HG03457 (cell line): ENCODE data around the gene LIMS2.

ENCODE experiments used
- ATAC-seq: cut with Tn5 transposase; IDR thresholded peaks from one replicate; pipeline ENCODE4 v1.9.1; 2021; ENCODE audit warnings: moderate number of reproducible peaks; ENCODE audit not compliant: unreplicated experiment

Gene LIMS2

DNA sequence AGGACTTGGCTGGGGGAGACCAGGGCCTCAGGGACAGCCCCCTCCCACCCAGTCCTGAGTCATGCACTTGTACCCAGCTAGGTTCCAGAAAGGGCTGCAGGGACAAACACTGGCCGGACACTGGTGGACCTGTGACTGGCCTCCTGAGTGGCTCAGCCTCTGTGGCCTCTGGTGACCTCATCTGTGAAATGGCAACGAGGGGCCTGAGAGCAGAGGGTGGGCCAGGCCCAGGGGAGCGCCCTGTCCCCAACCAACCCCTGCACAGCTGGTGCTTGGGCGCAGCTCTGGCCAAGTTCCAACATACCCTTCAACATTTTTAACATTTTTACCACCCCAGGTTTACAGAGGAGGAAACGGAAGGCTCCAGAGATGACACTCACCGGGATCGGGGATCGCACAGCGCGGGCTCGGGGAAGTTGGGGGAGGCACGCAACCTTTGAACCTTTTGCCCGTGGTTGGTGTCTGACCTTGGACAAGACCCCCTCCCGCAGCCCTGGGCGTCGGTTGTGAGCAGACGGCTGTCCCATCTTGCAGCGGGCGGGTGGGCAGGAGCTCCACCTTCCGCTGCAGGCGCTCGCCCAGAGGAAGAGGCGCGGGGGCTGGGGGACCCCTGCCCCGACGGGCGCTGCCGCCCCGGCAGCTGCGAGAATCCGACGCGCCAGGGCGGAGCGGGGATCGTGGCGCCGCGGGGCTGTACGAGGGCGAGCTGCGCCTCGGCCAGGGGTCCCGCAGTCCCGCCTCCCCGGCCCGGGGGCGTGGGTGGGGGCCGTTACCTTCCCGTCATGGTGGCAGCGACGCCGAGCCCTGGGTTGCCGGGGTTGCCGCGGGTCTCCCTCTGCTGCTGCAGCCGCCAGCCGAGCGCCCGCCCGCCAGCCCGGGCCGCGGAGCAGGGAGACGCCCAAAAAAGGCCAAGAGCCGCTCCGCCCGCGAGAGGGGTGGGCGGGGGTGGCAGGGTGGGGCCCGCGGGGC lies 805 bp downstream of the LIMS2 start:
- ATAC-seq, result no peak

DNA sequence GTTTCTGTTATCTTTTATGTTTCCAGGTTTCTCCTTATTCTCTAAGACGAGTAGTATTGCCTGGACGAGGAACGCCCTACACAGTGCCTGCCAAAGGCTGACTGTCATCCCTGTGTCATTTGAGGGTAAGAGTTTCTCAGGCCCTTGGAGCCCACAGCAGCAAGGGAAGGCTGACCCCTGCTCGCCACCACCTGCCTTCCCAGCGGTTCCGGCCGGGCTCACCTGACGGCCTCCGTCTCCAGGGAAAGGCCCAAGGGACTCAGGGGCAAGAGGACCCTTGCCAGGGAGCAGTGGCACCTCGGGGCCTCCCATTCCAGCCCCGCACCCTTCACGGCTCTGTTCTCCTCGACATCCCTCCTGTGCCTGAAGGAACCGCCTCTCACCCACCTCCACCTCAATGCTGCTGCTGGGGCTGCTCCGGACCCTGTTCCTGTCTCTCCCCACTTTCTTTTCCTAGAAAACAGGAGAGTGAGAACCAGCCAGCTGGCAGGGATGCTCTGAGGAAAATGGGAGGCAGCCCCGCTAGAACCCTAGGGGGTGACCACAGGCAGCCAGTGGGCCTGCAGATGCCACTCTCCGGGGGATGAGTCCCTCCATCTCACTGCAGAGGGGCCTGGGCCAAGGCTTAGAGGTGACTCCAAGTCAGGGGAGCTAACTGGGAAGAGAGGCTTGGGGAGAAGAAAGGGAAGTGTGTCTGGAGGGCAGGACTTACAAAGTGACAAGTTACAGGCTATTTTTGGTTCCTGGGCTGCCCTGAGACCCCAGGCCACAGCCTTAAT lies 1.9 kb downstream of the LIMS2 start:
- ATAC-seq, result no peak

DNA sequence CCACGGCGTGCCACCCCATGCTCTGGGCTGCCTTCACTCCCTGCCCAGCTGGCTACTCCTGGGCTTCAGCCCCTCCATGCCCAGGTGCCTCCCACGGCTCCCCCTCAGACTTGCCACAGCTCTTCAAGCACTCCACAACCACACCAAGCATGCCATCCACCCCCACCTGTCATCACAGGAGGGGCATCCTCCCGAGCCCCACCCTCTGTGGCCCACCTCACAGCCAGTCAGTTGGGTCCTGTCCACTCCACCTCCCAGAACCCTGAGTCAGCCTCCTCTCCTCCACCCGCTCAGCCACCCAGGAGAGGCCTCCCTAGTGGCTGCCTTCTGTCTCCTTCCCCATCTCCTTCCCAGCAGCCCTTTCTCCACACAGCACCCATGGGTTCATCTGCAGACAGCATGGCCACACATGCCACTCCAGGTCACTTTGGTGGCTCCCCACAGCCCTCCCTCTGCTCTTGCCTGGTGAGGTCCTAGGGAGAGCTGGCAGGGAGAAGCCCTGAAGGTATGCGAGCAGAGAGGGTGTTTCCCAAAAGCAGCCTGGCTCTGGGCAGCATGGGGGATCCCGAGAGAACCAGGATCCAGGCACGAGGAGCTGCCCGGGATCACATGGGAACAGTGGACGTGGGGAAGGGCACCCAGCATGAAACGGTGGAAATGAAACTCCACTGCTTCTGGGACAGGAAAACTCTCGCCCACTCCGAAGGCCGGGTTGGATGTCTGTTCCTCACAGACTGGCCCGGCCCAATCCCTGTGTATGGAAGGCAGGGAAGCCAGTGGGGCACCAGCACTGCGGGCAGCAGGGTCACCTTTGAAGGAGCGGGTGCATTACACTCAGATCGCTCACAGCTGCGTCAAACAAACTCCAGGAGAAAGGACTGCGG lies 2.7 kb downstream of the LIMS2 start:
- no peak for ATAC-seq

DNA sequence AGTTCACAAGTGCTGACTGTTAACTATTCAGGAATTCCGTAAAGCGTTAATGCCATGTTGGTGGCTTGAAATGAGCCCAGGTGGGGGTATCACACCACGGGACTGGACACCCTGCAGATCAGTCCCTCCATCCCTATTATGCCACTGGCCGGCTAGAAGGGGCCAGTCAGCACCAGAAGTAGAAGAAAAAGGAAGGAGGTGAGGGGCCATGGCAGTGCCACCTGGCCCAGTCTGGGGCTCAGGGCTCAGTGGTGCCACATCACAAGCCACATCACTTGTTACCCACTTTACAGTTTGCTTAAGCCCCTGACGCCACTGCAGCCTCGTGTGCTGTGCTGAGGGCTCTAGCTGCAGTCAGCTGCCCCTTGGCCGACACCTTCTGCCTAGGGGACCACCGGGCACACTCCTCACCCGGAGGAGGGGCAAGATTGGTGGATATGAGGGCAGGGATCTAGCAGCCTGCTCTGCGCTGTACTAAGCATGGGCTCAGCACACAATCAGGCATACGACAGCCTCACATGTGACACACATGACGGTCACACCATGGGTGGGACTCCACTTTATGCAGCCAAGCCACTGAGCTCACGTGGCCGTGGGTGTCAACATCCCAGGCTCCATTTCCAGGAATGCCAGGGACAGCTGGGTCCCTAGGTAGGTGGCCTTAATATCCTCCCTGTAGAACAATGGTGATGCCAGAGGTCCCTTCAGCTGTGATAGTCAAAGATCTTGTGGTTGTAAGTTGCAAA lies 3.6 kb downstream of the LIMS2 start:
- ATAC-seq, result no peak

DNA sequence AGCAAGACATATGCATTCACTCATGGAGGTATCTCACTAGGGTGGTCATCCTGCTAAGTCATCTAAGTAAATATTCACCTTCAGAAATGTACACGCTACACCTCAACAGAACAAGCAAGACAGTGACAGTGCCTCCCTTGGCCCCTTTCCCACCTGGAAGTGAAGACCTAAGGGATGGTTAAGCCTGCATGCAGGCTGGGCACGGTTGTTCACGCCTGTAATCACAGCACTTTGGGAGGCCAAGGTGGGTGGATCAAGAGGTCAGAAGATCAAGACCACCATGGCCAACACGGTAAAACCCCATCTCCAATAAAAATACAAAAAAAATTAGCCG lies 4.4 kb downstream of the LIMS2 start:
- no peak for ATAC-seq

DNA sequence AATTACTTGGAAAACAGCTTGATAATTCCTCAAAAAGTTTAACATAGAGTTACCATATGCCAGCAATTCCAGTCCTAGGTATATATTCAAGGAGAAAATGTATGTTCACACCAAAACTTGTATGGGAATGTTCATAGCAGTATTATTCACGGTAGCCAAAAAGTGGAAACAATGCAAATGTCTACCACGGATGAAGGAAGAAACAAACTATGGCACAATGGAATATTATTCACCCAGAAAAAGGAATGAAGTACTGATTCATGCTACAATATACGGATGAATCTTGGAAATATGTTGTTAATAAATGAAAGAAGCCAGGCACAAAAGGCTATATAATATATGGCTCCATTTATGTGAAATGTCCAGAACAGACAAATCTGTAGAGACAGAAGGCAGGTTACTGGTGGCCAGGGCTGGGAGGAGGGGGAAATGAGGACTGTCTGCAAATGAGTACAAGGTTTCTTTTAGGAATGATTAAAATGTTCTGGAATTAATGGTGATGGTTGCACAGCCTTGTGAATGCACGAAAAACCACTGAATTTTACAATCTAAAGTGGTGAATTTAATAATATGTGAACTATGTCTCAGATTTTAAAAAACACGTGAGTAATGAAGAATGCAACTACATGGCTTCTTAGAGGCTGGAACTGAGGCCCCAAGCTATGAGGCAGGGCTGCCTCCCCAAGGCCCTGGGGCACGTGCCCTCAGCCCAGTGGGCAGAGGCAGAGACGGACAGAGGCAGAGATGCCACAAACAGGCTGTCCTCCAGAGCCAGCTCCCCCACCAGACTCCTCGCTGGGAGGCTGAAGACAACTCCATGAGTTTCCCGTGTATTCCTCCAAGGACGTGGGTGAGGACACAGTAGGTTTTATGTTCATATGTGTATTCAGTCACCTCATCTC lies 5.0 kb downstream of the LIMS2 start:
- ATAC-seq, result no peak

DNA sequence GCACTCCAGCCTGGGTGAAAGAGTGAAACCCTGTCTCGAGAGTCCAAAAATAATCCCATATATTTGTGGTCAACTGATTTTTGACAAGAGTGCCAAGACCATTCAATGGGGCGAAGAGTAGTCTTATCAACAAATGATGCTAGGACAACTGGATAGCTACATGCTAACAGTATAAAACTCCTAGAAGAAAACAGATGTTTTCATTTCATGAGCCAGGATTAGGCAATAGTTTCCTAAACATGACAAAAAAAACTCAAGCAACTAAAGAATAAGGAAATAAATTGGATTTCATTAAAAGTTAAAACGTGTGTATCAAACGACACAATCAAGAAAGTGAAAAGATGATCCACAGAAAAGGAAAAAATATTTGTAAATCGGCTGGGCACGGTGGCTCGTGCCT lies 6.3 kb downstream of the LIMS2 start:
- no peak for ATAC-seq

DNA sequence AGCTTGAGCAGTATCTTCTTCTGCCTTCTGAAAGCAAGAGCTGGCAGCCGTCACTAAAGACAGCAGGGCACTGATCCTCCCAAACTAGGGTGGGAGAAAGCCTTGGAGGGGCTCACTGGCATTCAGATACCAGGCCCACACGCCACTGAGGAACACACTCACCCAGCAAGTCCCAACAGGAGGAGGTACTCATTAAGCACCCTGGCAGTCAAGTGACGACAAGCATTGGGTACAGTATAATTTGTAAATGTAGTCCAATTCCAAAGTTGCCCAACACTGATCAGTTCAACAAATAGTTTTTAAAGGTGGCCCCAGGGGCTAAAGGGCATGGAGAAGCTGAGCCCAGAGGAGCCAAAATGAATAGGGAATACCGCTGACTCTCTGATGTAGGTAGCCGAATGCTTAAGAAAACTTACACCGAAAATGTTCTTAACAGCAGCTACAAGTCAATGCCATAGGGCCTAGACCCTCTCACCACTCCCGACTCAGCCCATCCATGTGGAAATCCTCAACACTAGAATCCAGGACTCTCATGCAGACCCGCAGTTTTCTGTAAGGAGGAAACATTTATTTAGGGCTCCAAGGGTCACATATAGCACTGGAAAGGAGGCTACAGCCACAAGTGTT lies 9.9 kb downstream of the LIMS2 start:
- no peak for ATAC-seq

DNA sequence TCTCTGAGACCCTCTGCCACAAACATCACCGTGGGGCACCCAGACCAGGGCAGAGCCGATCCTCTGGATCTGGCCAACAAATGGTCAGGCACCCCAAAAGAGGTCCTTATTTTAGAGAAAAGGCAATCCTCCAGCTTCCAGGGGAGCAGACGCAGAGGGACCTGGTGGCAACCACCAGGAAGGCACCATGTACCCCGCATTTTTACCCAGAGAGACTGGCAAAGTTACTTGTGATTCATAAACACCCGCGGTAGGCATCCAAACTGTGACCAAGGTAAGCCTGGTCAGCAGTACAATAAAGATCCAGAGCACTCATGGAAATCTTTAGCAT lies 10.5 kb downstream of the LIMS2 start:
- ATAC-seq, result no peak

DNA sequence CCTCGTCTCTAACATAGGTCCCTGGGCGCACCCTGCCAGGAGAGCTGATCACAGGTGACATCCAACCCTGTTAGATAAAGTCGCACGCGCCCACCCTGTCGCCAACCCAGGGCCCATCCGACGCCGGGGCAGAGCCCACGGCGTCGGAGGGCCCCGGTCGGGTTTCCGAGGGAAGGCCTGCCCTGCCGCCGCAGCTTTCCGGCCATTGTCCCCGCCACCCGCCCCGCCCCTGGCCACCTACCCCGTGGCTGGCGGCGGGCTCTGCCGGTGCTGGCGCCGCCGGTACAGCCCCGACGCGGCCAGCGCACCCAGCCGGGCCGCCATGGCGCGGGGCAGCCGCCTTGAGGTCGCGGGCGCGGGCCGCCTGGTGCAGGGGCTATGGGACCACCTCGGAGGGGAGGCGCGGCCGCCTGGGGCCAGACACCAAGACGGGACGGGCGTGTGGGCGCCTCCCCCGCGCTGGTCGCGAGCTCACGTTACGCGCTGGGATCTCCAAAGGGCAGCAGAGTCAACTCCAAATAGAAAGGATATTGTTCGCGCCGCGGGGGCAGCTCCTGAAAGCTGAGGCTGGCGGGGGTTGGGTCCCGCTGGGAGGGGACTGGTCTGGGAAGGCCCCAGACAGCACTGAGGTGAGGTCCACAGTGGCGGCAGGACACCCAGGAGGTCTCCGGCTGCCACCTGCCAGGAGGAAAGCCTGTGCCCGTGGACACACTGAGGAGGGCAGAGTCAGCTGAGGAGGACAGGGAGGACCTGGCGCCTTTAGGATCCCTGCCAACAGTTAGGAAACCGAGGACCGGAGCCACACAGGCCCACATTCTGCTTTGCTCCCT lies 11.1 kb downstream of the LIMS2 start:
- ATAC-seq, result no peak

DNA sequence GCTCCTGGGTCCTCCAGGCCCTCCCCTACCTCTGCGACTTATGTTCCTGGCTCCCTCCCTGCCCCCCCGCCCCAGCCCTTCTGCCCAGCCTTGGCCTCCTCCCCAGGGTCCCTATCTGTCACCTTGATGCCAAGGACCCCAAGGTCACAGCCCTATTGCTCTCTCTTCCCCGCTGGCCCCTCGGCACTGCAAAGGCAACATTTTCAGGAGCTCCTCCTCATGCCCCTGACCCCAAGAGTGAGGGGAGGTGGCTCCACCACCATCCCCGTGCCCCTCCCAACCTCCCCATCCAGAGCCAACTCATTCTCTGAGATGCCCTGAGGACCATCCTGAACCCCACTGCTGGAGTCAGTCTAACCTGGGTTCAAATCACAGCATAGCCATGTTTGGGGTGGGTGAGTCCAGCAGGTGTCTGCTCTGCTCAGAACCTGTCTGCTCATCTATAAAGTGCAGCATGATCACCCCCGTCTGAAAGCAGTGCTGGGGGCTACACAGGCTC lies 11.7 kb downstream of the LIMS2 start:
- ATAC-seq, result no peak

DNA sequence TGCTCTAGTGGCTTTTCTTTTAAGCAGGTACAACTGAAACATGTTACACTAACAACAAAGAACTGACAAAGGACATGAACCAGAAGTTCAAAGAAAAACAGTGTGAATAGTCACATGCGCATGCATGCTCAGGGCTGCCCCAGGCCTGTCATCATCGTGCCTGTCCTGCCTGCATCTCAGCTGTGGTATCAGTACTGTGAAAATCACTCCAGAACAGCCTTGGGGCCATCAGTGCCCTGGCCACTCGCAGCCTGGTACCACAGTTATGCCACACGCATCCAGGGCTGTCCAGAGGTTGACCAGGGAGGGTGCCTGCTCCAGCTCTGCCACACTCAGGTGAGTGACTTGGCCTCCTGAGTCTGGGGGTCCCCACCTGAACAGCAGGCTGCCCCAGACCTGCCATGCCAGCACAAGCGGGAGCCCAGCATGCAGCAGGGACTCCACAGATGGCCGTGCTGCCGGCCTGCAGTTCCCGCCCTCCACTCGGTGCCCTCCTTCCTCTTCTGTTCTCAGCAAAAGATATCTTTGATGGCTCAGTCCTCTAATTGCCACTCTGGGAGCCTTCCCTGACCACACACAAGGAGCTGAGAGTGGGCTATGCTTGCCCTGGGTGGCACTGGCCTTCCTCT lies 12.3 kb downstream of the LIMS2 start:
- ATAC-seq, result no peak

DNA sequence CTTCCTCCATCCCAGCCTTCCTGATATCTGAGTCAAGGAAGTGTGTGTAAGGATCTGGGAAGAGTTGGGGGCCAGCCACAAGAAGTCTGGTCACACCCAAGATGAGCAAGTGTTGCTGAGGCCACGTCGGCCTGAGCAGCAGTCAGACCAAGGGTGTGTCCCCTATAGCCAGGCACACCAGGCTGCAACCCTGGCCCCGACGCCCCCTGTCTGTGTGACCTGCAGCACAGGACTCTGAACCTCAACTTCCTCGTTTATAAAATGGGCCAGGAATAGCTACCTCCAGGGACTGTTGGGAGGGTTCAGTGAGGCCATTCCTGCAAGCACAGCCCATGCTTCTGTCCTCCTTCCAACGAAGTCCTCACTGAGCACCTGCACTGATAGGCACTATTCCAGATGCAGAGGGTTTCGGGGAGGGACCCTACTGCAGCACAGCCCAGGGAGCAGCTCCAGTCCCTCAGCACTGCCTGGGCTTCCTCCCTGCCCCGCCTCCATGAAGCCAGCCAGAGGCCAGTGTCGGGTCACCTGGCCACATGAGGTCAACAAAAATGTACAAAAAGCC lies 13.3 kb downstream of the LIMS2 start:
- no peak for ATAC-seq

DNA sequence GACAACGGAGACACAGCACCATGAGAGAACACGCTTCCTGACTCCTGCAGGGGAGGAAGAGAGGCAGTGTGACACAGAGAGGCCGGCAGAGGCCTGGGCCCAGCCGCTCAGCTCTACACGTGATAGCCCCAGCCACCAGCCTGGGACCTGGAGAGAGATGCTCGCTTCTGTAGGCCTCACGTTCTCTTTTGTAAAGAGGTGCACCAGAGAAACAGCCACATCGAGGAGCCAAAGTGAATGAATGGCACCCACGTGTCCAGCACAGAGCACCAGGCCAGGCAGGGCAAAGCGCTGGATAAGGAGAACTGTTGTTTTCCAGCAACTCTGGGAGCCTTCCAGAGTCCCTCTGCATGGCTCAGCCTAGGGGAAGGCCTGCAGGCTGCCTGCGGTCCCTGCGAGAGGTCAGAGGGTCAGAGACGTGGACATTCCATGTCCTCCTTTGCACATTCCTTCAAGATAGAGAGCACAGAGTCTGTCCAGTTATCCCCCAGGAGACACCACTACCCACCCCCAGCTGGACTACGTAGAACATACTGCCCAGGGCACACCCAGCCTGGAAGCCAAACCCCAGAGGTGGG lies 14.2 kb downstream of the LIMS2 start:
- no peak for ATAC-seq

DNA sequence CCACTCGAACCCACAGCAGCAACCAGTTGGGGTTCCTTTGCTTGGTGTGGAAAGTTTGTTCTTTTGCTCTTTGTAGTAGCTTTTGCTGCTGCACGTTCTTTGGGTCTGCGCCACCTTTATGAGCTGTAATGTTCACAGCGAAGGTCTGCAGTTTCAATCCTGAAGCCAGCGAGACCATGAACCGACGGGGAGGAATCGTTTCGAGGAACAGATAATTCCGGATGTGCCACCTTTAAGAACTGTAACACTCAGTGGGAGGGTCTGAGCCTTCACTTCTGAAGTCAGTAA lies 15.1 kb downstream of the LIMS2 start:
- no peak for ATAC-seq

DNA sequence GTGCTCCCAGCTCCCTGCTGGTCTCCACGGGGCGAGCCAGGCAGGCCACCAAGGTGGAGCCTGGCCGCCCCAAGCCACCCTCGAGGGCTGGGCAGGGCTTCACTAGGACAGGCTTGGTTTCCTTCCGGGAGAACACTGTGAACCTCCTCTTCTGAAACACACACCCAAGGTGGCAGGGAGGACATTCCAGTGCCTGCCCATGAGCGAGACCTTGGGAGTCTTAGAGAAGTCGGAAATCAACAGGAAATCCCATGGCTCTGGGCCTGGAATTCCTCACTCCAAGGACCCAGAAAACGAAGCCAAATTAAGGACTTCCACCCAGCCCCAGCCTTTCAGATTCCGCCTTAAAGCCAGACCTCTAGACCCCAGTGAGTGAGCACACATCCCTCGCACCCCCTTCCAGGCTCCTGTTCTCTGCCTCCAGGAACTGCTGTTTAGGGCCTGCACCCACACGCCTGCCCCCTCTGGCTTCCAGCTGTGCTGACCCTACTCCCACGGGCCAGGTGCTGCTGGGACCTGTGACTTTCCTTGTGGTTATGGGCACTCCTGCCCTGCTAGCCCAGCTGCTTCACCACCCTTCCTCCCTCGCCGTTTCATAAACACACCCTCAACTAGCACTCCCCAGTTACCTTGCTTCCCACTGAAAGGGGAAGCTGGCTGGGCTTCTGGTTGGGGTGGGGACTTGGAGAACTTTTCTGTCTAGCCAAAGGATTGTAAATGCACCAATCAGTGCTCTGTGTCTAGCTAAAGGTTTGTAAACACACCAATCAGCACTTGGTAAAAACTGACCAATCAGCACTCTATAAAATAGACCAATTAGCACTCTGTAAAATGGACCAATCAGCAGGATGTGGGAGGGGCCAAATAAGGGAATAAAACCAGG lies 15.7 kb downstream of the LIMS2 start:
- ATAC-seq, result no peak
